Activated CD4-positive, alpha-beta T cell treated with anti-CD3 and anti-CD28 coated beads, Interleukin-2, amount 10 ng/mL, durations not matched to agents 7 days and 5 days (primary cell): Measurements from ENCODE around the gene PIEZO1. TPM values are rescaled to one million over a fixed set of nuclear protein-coding genes. Genes with fewer than 3 reads are reported as not detected.

Experiments used
- CTCF ChIA-PET: fragments of 350-600 bp; sonication (Branson Sonifier 250); formaldehyde crosslinking; loops from one replicate; lab custom pipeline; 2021; ENCODE audit warnings: antibody characterized with exemption; lab: Charles Lee
- POLR2A ChIA-PET: fragments of 350-600 bp; sonication (Branson Sonifier 250); formaldehyde crosslinking; loops from one replicate; lab custom pipeline; 2021; ENCODE audit warnings: antibody characterized with exemption; lab: Charles Lee
- DNase-seq: peaks from one replicate; pipeline ENCODE4 v3.0.0-alpha.2; 2020
- H3K27ac Mint-ChIP-seq: one replicate; pipeline ENCODE4 v1.8.0; 2021; ENCODE audit warnings: mild to moderate bottlenecking, moderate library complexity, mixed read lengths
- H3K27me3 Mint-ChIP-seq: one replicate; pipeline ENCODE4 v1.8.0; 2021; ENCODE audit warnings: mixed read lengths
- H3K36me3 Mint-ChIP-seq: one replicate; pipeline ENCODE4 v1.8.0; 2021; ENCODE audit warnings: low read depth, mixed read lengths
- H3K4me1 Mint-ChIP-seq: one replicate; pipeline ENCODE4 v1.8.0; 2021; ENCODE audit warnings: mixed read lengths
- H3K4me3 Mint-ChIP-seq: one replicate; pipeline ENCODE4 v1.8.0; 2021; ENCODE audit warnings: mild to moderate bottlenecking, moderate library complexity, mixed read lengths
- H3K9me3 Mint-ChIP-seq: one replicate; pipeline ENCODE4 v1.8.0; 2021; ENCODE audit warnings: mixed read lengths
- total RNA-seq, 2 experiments: library from RNA; stranded (reverse); gene quantifications; one replicate each; pipeline ENCODE4 v1.2.3, GENCODE V29; 2021

The PIEZO1 gene
- total RNA-seq, 2 experiments from 2014 or later, result 239 to 303 TPM

- H3K36me3 Mint-ChIP-seq, result peaks cover 15% of the 10 kb centered on the region
- H3K9me3 Mint-ChIP-seq, result no peaks in the 10 kb centered on the region
- H3K4me1 Mint-ChIP-seq, result peaks cover 5% of the 10 kb centered on the region
- no peak overlapping the region for H3K27ac Mint-ChIP-seq
- ChIA-PET POLR2A (no interaction called here), CTCF (interaction anchor here (0.6 to 2.7 kb wide), 5 partner anchors 18 to 432 kb away, joined by 3 to 11 read pairs (median 4); partner anchors contain the start of gene APRT)
- DNase-seq, result no peak
- no peak overlapping the region for H3K4me3 Mint-ChIP-seq
- H3K27me3 Mint-ChIP-seq, result no peaks in the 10 kb centered on the region
These were observed 49.4 kb downstream of the PIEZO1 start for GRCh38 chr16:88735616-88736015.

GRCh38 chr16:88735121-88735520 lies 49.9 kb downstream of the PIEZO1 start:
- H3K9me3 Mint-ChIP-seq, result no peaks in the 10 kb centered on the region
- CTCF ChIA-PET, result interaction anchor here (0.9 to 1.6 kb wide), 2 partner anchors 18 to 432 kb away, joined by 3 to 4 read pairs; no protein-coding TSS in a partner anchor
- no peak overlapping the region for H3K4me3 Mint-ChIP-seq
- no peaks in the 10 kb centered on the region for H3K27me3 Mint-ChIP-seq
- POLR2A ChIA-PET, result no interaction called here
- H3K36me3 Mint-ChIP-seq, result peaks cover 15% of the 10 kb centered on the region
- H3K4me1 Mint-ChIP-seq, result peaks cover 5% of the 10 kb centered on the region
- H3K27ac Mint-ChIP-seq, result no peak overlapping the region
- DNase-seq, result no peak

DNA sequence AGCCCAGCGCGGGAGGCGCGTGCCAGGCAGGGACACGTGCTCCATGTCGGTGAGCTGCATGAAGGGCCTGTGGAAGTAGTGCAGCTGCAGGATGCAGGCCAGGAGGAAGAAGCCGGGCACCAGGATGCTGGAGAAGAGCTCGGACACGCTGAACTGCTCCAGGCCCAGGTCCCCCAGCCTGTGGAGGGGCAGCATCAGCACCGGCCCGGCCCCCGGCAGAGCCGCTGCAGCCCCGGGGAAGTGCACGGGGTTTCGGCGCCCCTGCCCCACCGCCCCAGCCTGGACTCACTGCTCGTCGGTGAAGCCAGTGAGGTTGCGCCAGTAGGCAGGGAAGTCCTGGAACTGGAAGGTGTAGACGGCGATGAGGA lies 50.7 kb downstream of the PIEZO1 start:
- Mint-ChIP-seq H3K4me3 (no peak overlapping the region), H3K9me3 (no peaks in the 10 kb centered on the region), H3K36me3 (peaks cover 15% of the 10 kb centered on the region), H3K4me1 (peaks cover 5% of the 10 kb centered on the region), H3K27ac (no peak overlapping the region), H3K27me3 (no peaks in the 10 kb centered on the region)
- ChIA-PET CTCF (interaction anchor here (1.6 kb wide), 1 partner anchor 17 kb away, joined by 4 read pairs; no protein-coding TSS in a partner anchor), POLR2A (no interaction called here)
- no peak for DNase-seq

GRCh38 chr16:88733630-88734360 lies 51.2 kb downstream of the PIEZO1 start:
- POLR2A ChIA-PET, result no interaction called here
- Mint-ChIP-seq H3K27ac (no peak overlapping the region), H3K27me3 (no peaks in the 10 kb centered on the region), H3K4me1 (peaks cover 5% of the 10 kb centered on the region), H3K4me3 (no peak overlapping the region), H3K36me3 (peaks cover 15% of the 10 kb centered on the region), H3K9me3 (no peaks in the 10 kb centered on the region)
- DNase-seq, result no peak
- CTCF ChIA-PET, result interaction anchor here (1.5 to 1.6 kb wide), 2 partner anchors 9 to 17 kb away, joined by 4 to 7 read pairs; no protein-coding TSS in a partner anchor

- no peak overlapping the region for H3K27ac Mint-ChIP-seq
- H3K4me3 Mint-ChIP-seq, result no peak overlapping the region
- POLR2A ChIA-PET, result no interaction called here
- H3K27me3 Mint-ChIP-seq, result no peaks in the 10 kb centered on the region
- peaks cover 5% of the 10 kb centered on the region for H3K4me1 Mint-ChIP-seq
- DNase-seq, result no peak
- CTCF ChIA-PET, result interaction anchor here (1.5 kb wide), 1 partner anchor 10 kb away, joined by 7 read pairs; no protein-coding TSS in a partner anchor
- peaks cover 15% of the 10 kb centered on the region for H3K36me3 Mint-ChIP-seq
- H3K9me3 Mint-ChIP-seq, result no peaks in the 10 kb centered on the region
These were observed 52.1 kb downstream of the PIEZO1 start for GRCh38 chr16:88732961-88733294.

- ChIA-PET POLR2A (no interaction called here), CTCF (interaction anchor here (1.5 kb wide), 1 partner anchor 11 kb away, joined by 7 read pairs; no protein-coding TSS in a partner anchor)
- Mint-ChIP-seq H3K9me3 (no peaks in the 10 kb centered on the region), H3K27ac (no peak overlapping the region), H3K27me3 (no peaks in the 10 kb centered on the region), H3K4me1 (peaks cover 5% of the 10 kb centered on the region), H3K4me3 (no peak overlapping the region), H3K36me3 (peaks cover 18% of the 10 kb centered on the region)
- DNase-seq, result no peak
These were observed 52.7 kb downstream of the PIEZO1 start for GRCh38 chr16:88732172-88732960.

GRCh38 chr16:88731699-88732098 lies 53.3 kb downstream of the PIEZO1 start:
- Mint-ChIP-seq H3K4me1 (peaks cover 5% of the 10 kb centered on the region), H3K4me3 (no peak overlapping the region), H3K36me3 (peaks cover 17% of the 10 kb centered on the region), H3K27ac (no peak overlapping the region), H3K9me3 (no peaks in the 10 kb centered on the region), H3K27me3 (no peaks in the 10 kb centered on the region)
- ChIA-PET CTCF (no interaction called here), POLR2A (no interaction called here)
- DNase-seq, result no peak

- CTCF ChIA-PET, result no interaction called here
- Mint-ChIP-seq H3K4me3 (no peak overlapping the region), H3K27me3 (no peaks in the 10 kb centered on the region), H3K36me3 (peaks cover 15% of the 10 kb centered on the region), H3K4me1 (peaks cover 5% of the 10 kb centered on the region), H3K27ac (no peak overlapping the region), H3K9me3 (no peaks in the 10 kb centered on the region)
- POLR2A ChIA-PET, result no interaction called here
- DNase-seq, result no peak
These were observed 54.1 kb downstream of the PIEZO1 start for GRCh38 chr16:88730632-88731607.

DNA sequence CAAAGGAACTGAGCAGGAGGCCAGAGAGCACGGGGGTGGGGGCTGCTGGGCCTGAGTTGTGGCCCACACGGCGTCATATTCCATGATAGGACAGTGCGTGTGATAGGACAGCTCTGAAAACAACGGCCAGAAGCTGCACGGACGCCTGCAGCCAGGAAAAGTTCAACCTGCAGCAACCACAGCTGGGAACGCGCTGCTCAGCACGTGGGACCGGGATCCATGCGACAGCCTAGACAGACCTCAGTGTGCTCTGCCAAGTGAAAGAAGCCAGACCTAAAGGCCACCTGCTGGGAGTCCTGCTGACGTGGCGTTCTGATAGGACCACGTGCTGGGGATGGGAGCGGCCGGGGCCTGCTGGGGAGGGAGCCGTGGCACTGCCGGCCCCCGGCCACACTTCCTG lies 57.1 kb downstream of the PIEZO1 start:
- no peaks in the 10 kb centered on the region for H3K27me3 Mint-ChIP-seq
- no peak overlapping the region for H3K4me3 Mint-ChIP-seq
- ChIA-PET POLR2A (no interaction called here), CTCF (no interaction called here)
- H3K9me3 Mint-ChIP-seq, result no peaks in the 10 kb centered on the region
- H3K36me3 Mint-ChIP-seq, result peaks cover 19% of the 10 kb centered on the region
- peaks cover 5% of the 10 kb centered on the region for H3K4me1 Mint-ChIP-seq
- H3K27ac Mint-ChIP-seq, result no peak overlapping the region
- no peak for DNase-seq

- ChIA-PET POLR2A (no interaction called here), CTCF (no interaction called here)
- Mint-ChIP-seq H3K27ac (no peak overlapping the region), H3K27me3 (no peaks in the 10 kb centered on the region), H3K4me1 (peaks cover 5% of the 10 kb centered on the region), H3K36me3 (peaks cover 23% of the 10 kb centered on the region), H3K4me3 (no peak overlapping the region), H3K9me3 (no peaks in the 10 kb centered on the region)
- no peak for DNase-seq
These were observed 58.0 kb downstream of the PIEZO1 start for GRCh38 chr16:88726981-88727380.

GRCh38 chr16:88726408-88726749 lies 58.6 kb downstream of the PIEZO1 start:
- ChIA-PET CTCF (interaction anchor here (1.0 to 1.4 kb wide), 2 partner anchors 10 to 11 kb away, joined by 3 read pairs; no protein-coding TSS in a partner anchor), POLR2A (no interaction called here)
- Mint-ChIP-seq H3K9me3 (no peaks in the 10 kb centered on the region), H3K27me3 (no peaks in the 10 kb centered on the region), H3K4me1 (peaks cover 5% of the 10 kb centered on the region), H3K4me3 (no peak overlapping the region), H3K36me3 (peaks cover 20% of the 10 kb centered on the region), H3K27ac (no peak overlapping the region)
- DNase-seq, result no peak

GRCh38 chr16:88725609-88726407 lies 59.2 kb downstream of the PIEZO1 start:
- POLR2A ChIA-PET, result no interaction called here
- CTCF ChIA-PET, result interaction anchor here (1.0 to 1.4 kb wide), 2 partner anchors 11 to 12 kb away, joined by 3 read pairs; no protein-coding TSS in a partner anchor
- DNase-seq, result no peak
- Mint-ChIP-seq H3K27ac (no peak overlapping the region), H3K4me1 (no peaks in the 10 kb centered on the region), H3K36me3 (peaks cover 14% of the 10 kb centered on the region), H3K9me3 (no peaks in the 10 kb centered on the region), H3K4me3 (no peak overlapping the region), H3K27me3 (no peaks in the 10 kb centered on the region)
